Adrenal gland (tissue), 5 donors: Measurements from ENCODE around the gene NPR1.

Experiments used
- CTCF ChIP-seq, 6 experiments: fragments of 450-650 bp in 4 of 6; fragments of 200-600 bp in 2 of 6; sonication (generic) in 1 of 6; IDR thresholded peaks; 1 replicate in 5 of 6; 2 replicates in 1 of 6; pipeline versions ENCODE4 v1.5.1 to v1.8.0; 2016 to 2021; ENCODE audit warnings: antibody characterized with exemption in 6 of 6, mild to moderate bottlenecking in 2 of 6, moderate library complexity in 1 of 6
- POLR2A ChIP-seq, 2 donors: fragments of 450-650 bp; IDR thresholded peaks; one replicate each; pipeline ENCODE4 v1.6.1; 2017; ENCODE audit warnings: antibody characterized with exemption in 2 of 2, mild to moderate bottlenecking in 2 of 2, moderate library complexity in 1 of 2
- donor health status: DM: no; HTN: no; CAD: no.

DNA sequence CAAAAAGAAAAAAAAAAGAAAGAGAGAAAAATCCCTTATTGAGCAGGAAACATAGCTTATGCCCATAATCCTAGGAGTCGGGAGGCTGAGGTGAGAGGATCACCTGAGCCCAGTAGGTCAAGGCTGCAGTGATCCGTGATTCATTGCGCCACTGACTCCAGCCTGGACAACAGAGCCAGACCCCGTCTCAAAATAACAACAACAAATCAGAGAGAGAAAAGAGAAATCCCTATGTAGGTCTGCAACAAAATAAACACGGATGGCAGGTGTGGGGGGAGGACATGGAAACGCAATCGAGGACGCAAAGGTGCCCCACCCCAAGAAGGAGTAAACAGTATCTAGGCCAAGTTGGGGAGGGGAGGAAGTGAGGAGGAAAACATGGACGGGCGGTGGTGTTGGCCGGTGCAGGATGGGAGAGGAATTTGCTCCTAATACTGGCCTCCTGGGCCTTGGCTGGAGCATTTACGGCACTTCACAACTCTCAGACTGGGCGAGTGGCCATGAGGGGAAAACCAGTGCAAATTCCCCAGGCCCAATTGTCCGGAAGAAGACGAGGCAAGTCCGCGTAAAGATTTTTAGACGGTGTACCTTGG is 45.2 kb upstream of the NPR1 start:
- TF ChIP-seq POLR2A (IDR thresholded peaks at IDR 0.05) (no peak), CTCF (IDR thresholded peaks at IDR 0.05) (peak in 1 of 6 experiments; percentile 5)
